Tibial nerve (tissue), 4 donors: ENCODE results near the gene CEACAM20.

ENCODE experiments used
- EP300 ChIP-seq, 2 donors: sonication (generic); formaldehyde crosslinking; IDR thresholded peaks; one replicate each; pipeline ENCODE4 v1.6.1; 2017; ENCODE audit warnings: antibody characterized with exemption in 2 of 2, mild to moderate bottlenecking in 1 of 2
- POLR2A ChIP-seq, 2 donors: fragments of 450-650 bp; IDR thresholded peaks; one replicate each; pipeline ENCODE4 v1.6.1; 2017; ENCODE audit warnings: antibody characterized with exemption in 2 of 2, mild to moderate bottlenecking in 2 of 2, moderate library complexity in 2 of 2
- TF ChIP-seq, protein P1 (sequence below), 5 experiments: fragments of 200-600 bp in 3 of 5; fragments of 450-650 bp in 2 of 5; sonication (generic) in 3 of 5; IDR thresholded peaks; one replicate each; pipeline ENCODE4 v1.5.1; 2016 to 2019; ENCODE audit warnings: antibody characterized with exemption in 5 of 5, mild to moderate bottlenecking in 3 of 5, moderate library complexity in 2 of 5

DNA sequence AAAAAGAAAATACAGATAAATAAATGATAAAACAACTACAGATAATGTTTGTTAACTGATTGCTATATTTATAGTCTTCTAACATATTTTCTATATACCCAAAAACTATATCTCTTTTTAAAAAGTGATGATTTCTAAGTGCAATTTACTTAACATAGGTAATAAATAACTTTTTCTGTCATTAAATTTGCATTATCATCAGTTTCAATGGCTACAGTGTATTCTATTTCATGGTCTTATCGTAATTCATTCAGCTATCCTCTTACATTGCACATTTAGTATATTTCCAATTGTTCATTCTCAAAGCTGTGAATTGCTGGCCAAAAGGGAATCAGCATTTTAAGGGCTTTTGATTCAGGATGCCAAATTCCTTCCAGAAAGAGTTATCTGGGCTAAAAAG lies 32.8 kb downstream of the CEACAM20 start:
- TF ChIP-seq, protein P1, sequence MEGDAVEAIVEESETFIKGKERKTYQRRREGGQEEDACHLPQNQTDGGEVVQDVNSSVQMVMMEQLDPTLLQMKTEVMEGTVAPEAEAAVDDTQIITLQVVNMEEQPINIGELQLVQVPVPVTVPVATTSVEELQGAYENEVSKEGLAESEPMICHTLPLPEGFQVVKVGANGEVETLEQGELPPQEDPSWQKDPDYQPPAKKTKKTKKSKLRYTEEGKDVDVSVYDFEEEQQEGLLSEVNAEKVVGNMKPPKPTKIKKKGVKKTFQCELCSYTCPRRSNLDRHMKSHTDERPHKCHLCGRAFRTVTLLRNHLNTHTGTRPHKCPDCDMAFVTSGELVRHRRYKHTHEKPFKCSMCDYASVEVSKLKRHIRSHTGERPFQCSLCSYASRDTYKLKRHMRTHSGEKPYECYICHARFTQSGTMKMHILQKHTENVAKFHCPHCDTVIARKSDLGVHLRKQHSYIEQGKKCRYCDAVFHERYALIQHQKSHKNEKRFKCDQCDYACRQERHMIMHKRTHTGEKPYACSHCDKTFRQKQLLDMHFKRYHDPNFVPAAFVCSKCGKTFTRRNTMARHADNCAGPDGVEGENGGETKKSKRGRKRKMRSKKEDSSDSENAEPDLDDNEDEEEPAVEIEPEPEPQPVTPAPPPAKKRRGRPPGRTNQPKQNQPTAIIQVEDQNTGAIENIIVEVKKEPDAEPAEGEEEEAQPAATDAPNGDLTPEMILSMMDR (IDR thresholded peaks at IDR 0.05), result no peak
- no peak for TF ChIP-seq POLR2A (IDR thresholded peaks at IDR 0.05)
- TF ChIP-seq EP300 (IDR thresholded peaks at IDR 0.05), result no peak
